ENCODE measurements around the gene STAT6. TPM values are rescaled to one million over a fixed set of nuclear protein-coding genes. Genes with fewer than 3 reads are reported as not detected.
A peak's percentile ranks its signal among the peaks of the same experiment; 100 is the strongest.

STAT6 gene
- total RNA-seq, 1 experiment from 2014 or later = 44.4 TPM

DNA sequence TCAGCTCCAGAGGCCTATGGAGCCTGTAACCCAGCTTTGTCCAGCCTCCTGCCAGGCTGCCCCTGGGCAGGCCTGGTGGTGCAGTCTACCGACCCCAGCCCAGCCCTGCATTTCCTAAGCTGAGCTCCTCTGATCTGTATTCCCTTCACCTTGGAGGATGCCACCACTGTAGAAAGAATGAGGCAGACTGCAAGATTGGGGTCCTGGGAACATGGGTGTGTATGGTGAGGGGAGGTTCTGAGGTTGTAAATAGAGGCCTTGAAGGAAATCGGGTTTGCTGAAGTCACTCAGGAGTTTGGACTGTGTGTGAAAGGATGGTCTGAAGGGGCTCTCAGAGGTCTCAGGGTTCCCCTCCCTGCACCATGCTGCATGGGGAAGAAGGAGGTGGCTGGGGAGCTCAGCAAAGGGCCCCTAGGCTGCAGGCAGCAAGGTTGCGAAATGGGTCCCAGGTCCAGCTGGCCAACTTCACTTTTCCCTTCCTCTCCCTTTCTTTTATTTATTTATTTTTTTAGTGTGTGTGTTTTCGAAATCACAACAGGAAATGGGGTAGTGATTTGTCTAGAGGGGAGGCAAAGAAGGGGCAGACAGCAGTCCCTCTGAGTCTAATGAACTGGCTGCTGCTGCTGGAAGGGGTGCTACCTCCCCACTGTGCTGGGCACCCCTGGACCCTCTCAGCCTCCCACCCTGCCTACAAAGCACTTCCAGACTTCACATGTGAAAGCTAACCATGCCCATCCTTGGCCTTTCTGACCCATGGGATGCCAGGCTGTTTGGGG, 37.5 kb upstream of the STAT6 start:
- Histone ChIP-seq H2BK15ac (ENCODE audit: low read depth, low read length) (no peak overlapping the region), H3K14ac (ENCODE audit: insufficient read depth, low read length) (no peak overlapping the region), H3K4ac (ENCODE audit: low read depth, low read length) (no peak overlapping the region), H2BK120ac (ENCODE audit: low read depth, low read length, poor library complexity, severe bottlenecking) (no peak overlapping the region), H4K8ac (replicated peaks; ENCODE audit: insufficient read length, low read depth, low read length) (no peak overlapping the region), H3K23me2 (ENCODE audit: insufficient read length, low read depth, low read length, poor library complexity, severe bottlenecking) (no peaks in the 10 kb centered on the region), H4K5ac (ENCODE audit: insufficient read length, low read depth, low read length) (no peak overlapping the region), H2BK20ac (ENCODE audit: low read depth, low read length, poor library complexity, severe bottlenecking) (no peak overlapping the region), H2AFZ (ENCODE audit: low read length) (no peak overlapping the region), H3T11ph (ENCODE audit: low read length) (no peak overlapping the region), H3K79me2 (ENCODE audit: insufficient read depth, low read length) (no peaks in the 10 kb centered on the region), H3K9ac (ENCODE audit: extremely low read depth, insufficient read length, low read length) (no peak overlapping the region), H4K91ac (ENCODE audit: insufficient read length, low read depth, low read length) (no peak overlapping the region), H3K79me1 (ENCODE audit: insufficient read depth, low read depth, low read length, poor library complexity, severe bottlenecking) (no peaks in the 10 kb centered on the region), H3K4me1 (ENCODE audit: insufficient read depth, low read length) (no peaks in the 10 kb centered on the region), H3K9me3 (ENCODE audit: control insufficient read depth, low read depth, low read length) (no peaks in the 10 kb centered on the region), H2AK5ac (ENCODE audit: insufficient read length, low read length) (no peak overlapping the region), H2BK12ac (ENCODE audit: insufficient read length, low read depth, low read length) (no peak overlapping the region), H3K27ac (ENCODE audit: insufficient read length, low read depth, low read length) (no peak overlapping the region), H3K4me2 (ENCODE audit: insufficient read depth, insufficient read length, low read length) (no peak overlapping the region), H3K27me3 (ENCODE audit: insufficient read depth, low read length) (no peaks in the 10 kb centered on the region), H4K20me1 (ENCODE audit: control insufficient read depth, insufficient read depth, insufficient read length) (no peaks in the 10 kb centered on the region), H2BK5ac (ENCODE audit: insufficient read length, low read length) (no peak overlapping the region), H3K18ac (ENCODE audit: insufficient read length, low read depth, low read length) (no peak overlapping the region), H3K23ac (ENCODE audit: insufficient read length, low read depth, low read length) (no peak overlapping the region), H3K56ac (ENCODE audit: insufficient read length, low read depth, low read length) (no peak overlapping the region)
- TF ChIP-seq, protein P1, sequence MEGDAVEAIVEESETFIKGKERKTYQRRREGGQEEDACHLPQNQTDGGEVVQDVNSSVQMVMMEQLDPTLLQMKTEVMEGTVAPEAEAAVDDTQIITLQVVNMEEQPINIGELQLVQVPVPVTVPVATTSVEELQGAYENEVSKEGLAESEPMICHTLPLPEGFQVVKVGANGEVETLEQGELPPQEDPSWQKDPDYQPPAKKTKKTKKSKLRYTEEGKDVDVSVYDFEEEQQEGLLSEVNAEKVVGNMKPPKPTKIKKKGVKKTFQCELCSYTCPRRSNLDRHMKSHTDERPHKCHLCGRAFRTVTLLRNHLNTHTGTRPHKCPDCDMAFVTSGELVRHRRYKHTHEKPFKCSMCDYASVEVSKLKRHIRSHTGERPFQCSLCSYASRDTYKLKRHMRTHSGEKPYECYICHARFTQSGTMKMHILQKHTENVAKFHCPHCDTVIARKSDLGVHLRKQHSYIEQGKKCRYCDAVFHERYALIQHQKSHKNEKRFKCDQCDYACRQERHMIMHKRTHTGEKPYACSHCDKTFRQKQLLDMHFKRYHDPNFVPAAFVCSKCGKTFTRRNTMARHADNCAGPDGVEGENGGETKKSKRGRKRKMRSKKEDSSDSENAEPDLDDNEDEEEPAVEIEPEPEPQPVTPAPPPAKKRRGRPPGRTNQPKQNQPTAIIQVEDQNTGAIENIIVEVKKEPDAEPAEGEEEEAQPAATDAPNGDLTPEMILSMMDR (conservative IDR thresholded peaks at IDR 0.05) = no peak
- Mint-ChIP-seq H3K27ac (peak overlapping the region in 2 of 3 experiments; percentile 33 to 46; a peak in 2 of 7 replicates), H3K4me3 (no peak overlapping the region), H3K4me1 (peaks cover 32 to 52% of the 10 kb centered on the region in 2 experiments), H3K27me3 (ENCODE audit: low read depth) (no peaks in the 10 kb centered on the region), H3K36me3 (ENCODE audit: insufficient read depth in 1 of 3, low read depth in 3 of 3) (peaks cover 30 to 87% (median 75%) of the 10 kb centered on the region in 3 experiments; a peak in 6 of 7 replicates), H3K9me3 (no peaks in the 10 kb centered on the region)
- WGBS (ENCODE audit: extremely low coverage, insufficient read length, low lambda C conversion rate) = no CpG with 5 or more reads among the region's 4 CpGs
- no peak for DNase-seq
